OCI-LY7 (cell line): Measurements from ENCODE around the gene THYN1.

ENCODE experiments used
- CTCF ChIP-seq: fragments of 200-600 bp; sonication (generic); conservative IDR thresholded peaks from 2 replicates; pipeline ENCODE4 v1.5.1; 2014; ENCODE audit warnings: mild to moderate bottlenecking, antibody characterized with exemption, low read length, moderate library complexity, mixed read lengths
- EZH2phosphoT487 ChIP-seq: fragments of 200-600 bp; sonication (generic); IDR thresholded peaks from 2 replicates; pipeline ENCODE4 v1.6.1; 2018; ENCODE audit warnings: low read depth, borderline replicate concordance, mild to moderate bottlenecking, mixed run types, antibody characterized with exemption, low read length, moderate library complexity, mixed read lengths

- TF ChIP-seq CTCF (no peak), EZH2phosphoT487 (no peak)
Measured at GRCh38 chr11:134250246-134250645, 2.9 kb downstream of the THYN1 start.
